GM12878 (cell line): ENCODE data around the gene FOXR2. TPM values are rescaled to one million over a fixed set of nuclear protein-coding genes. Genes with fewer than 3 reads are reported as not detected.

Experiments used
- ATAC-seq: fragments of 200-7000 bp; cut with Tn5 transposase; 3 replicates; pipeline ENCODE4 v1.9.1; 2020; ENCODE audit warnings: mild to moderate bottlenecking, moderate library complexity
- BruUV-seq: library from RNA; stranded (reverse); fragments of 400-500 nt; replicated peaks from 2 replicates; lab custom pipeline; 2021; lab: Mats Ljungman, UMichigan
- CTCF ChIA-PET: fragments of 300-600 bp; sonication (Branson Sonifier 250); formaldehyde crosslinking; extraction: SDS; loops from one replicate; lab custom pipeline; 2021; ENCODE audit warnings: inconsistent platforms; lab: Yijun Ruan, JAX
- POLR2A ChIA-PET: fragments of 350-600 bp; formaldehyde crosslinking; extraction: SDS; loops from one replicate; lab custom pipeline; 2021; ENCODE audit warnings: inconsistent platforms; lab: Charles Lee
- RAD21 ChIA-PET: fragments of 300-600 bp; sonication (Branson Sonifier 250); formaldehyde crosslinking; loops from one replicate; lab custom pipeline; 2023; ENCODE audit warnings: antibody characterized with exemption; ENCODE audit not compliant: unreplicated experiment; lab: Charles Lee
- SMC1A ChIA-PET: fragments of 300-600 bp; sonication (Branson Sonifier 250); formaldehyde crosslinking; loops from one replicate; lab custom pipeline; 2023; ENCODE audit not compliant: unreplicated experiment, uncharacterized antibody; lab: Charles Lee
- DNase-seq: peaks from one replicate; pipeline ENCODE4 v3.0.0-alpha.2; 2011; ENCODE audit warnings: low read depth, low spot score
- FAIRE-seq: peaks from 3 replicates; lab custom pipeline; 2011; peaks lifted over from hg19 to GRCh38; lab: Jason Lieb, UNC
- H2AFZ ChIP-seq: 2 replicates; pipeline ENCODE4 v1.6.0; 2011; ENCODE audit warnings: low read depth, low read length, control low read depth; ENCODE audit not compliant: control insufficient read depth
- H3K27ac ChIP-seq: 2 replicates; pipeline ENCODE4 v1.5.1; 2011; ENCODE audit warnings: control low read depth; ENCODE audit not compliant: control insufficient read depth, insufficient read depth
- H3K27me3 ChIP-seq, 2 experiments: replicated peaks in 1 of 2; 2 replicates each; pipeline versions ENCODE4 v1.6.0 to v1.6.1; 2011; ENCODE audit warnings: low read length in 1 of 2; ENCODE audit not compliant: control insufficient read depth in 2 of 2, insufficient read depth in 2 of 2
- H3K36me3 ChIP-seq, 2 experiments: 2 replicates each; pipeline ENCODE4 v1.5.1; 2011; ENCODE audit warnings: low read length in 1 of 2; ENCODE audit not compliant: control insufficient read depth in 2 of 2, insufficient read depth in 2 of 2
- H3K4me1 ChIP-seq: 2 replicates; pipeline ENCODE4 v1.6.1; 2011; ENCODE audit warnings: mild to moderate bottlenecking, low read length, moderate library complexity, mixed read lengths; ENCODE audit not compliant: control insufficient read depth, insufficient read depth
- H3K4me2 ChIP-seq: 2 replicates; pipeline ENCODE4 v1.6.0; 2011; ENCODE audit warnings: control low read depth; ENCODE audit not compliant: control insufficient read depth, insufficient read depth
- H3K4me3 ChIP-seq: fragments of 200-600 bp; sonication (generic); 2 replicates; pipeline ENCODE4 v1.5.1; 2016
- H3K79me2 ChIP-seq: 2 replicates; pipeline ENCODE4 v1.6.0; 2011; ENCODE audit warnings: low read length; ENCODE audit not compliant: control insufficient read depth, insufficient read depth
- H3K9ac ChIP-seq: 2 replicates; pipeline ENCODE4 v1.8.0; 2011; ENCODE audit warnings: low read length, control low read depth, mixed read lengths; ENCODE audit not compliant: control insufficient read depth, insufficient read depth
- H3K9me3 ChIP-seq: replicated peaks from 3 replicates; pipeline ENCODE4 v1.5.1; 2011; ENCODE audit warnings: mild to moderate bottlenecking, low read length; ENCODE audit not compliant: control insufficient read depth, insufficient read depth
- H4K20me1 ChIP-seq: 2 replicates; pipeline ENCODE4 v1.6.0; 2011; ENCODE audit not compliant: control insufficient read depth, insufficient read depth
- HDGF ChIP-seq: fragments of 450-650 bp; IDR thresholded peaks from 2 replicates; pipeline ENCODE4 v1.6.1; 2016; ENCODE audit warnings: antibody characterized with exemption
- KAT2A ChIP-seq: conservative IDR thresholded peaks from 2 replicates; pipeline ENCODE4 v1.6.1; 2011; ENCODE audit warnings: low read depth, low read length; ENCODE audit not compliant: control insufficient read depth
- NFYB ChIP-seq: IDR thresholded peaks from 2 replicates; pipeline ENCODE4 v1.6.1; 2011; ENCODE audit warnings: low read depth, mild to moderate bottlenecking, low read length, improper control_type of control experiment, moderate library complexity; ENCODE audit not compliant: insufficient read depth
- NR2C2 ChIP-seq: IDR thresholded peaks from 2 replicates; pipeline ENCODE4 v1.6.1; 2011; ENCODE audit warnings: borderline replicate concordance, low read depth; ENCODE audit not compliant: control insufficient read depth, insufficient read length
- RAD51 ChIP-seq: fragments of 450-650 bp; IDR thresholded peaks from 2 replicates; pipeline ENCODE4 v1.6.1; 2016; ENCODE audit warnings: moderate library complexity, mild to moderate bottlenecking, inconsistent platforms
- SREBF2 ChIP-seq: IDR thresholded peaks from 2 replicates; pipeline ENCODE4 v1.6.1; 2012; ENCODE audit warnings: mild to moderate bottlenecking, low read length
- TBL1XR1 ChIP-seq: IDR thresholded peaks from 2 replicates; pipeline ENCODE4 v1.6.1; 2012; ENCODE audit warnings: low read depth, low read length, improper control_type of control experiment
- ZNF217 ChIP-seq: fragments of 450-650 bp; IDR thresholded peaks from 2 replicates; pipeline ENCODE4 v1.6.1; 2017; ENCODE audit warnings: antibody characterized with exemption, mild to moderate bottlenecking
- ZNF274 ChIP-seq: IDR thresholded peaks from one replicate; pipeline ENCODE4 v1.8.0; 2011; ENCODE audit not compliant: insufficient read length, insufficient read depth
- WGBS: methylation state at CpG from one replicate; pipeline ENCODE4 v1.1.6; 2016; ENCODE audit warnings: low lambda C conversion rate; ENCODE audit not compliant: insufficient replicate concordance, insufficient coverage; ENCODE audit errors: missing lambda C conversion rate; 5-methylcytosine and 5-hydroxymethylcytosine counted together
- in situ Hi-C: fragments of 300-500 bp; cut with MboI; formaldehyde crosslinking; loops from 9 replicates; pipeline ENCODE4 v1.14.3; 2018; ENCODE audit warnings: mixed read lengths
- intact Hi-C: fragments of 100-400 bp; cut with micrococcal nuclease; formaldehyde crosslinking; loops from one replicate; pipeline ENCODE4 v1.14.2; 2022; ENCODE audit not compliant: unreplicated experiment
- polyA plus RNA-seq, 11 experiments: library from polyadenylated mRNA; depleted of rRNA in 4 of 11; unstranded in 6 of 11; stranded (reverse) in 5 of 11; fragments of >200 nt; fragmentation: Nextera tagmentation in 4 of 11; fragmentation: Illumina TruSeq in 1 of 11; extraction: Ambion mirVana in 4 of 11; extraction: Trizol in 1 of 11; gene quantifications; 1 replicate in 1 of 11; 2 replicates in 10 of 11; pipeline versions ENCODE4 v1.2.1 to v1.2.3, GENCODE V29; 2011 to 2016; ENCODE audit warnings: inconsistent platforms in 2 of 11, missing spikeins in 2 of 11, low read depth in 1 of 11
- total RNA-seq, 4 experiments: library from RNA; depleted of rRNA in 3 of 4; stranded (reverse); fragments of >200 nt in 3 of 4; fragmentation: Illumina TruSeq in 1 of 4; extraction: Trizol in 1 of 4; gene quantifications; 2 replicates each; pipeline versions ENCODE4 v1.2.1 to v1.2.3, GENCODE V29; 2013 to 2021
- TF ChIP-seq, protein P1 (sequence below): fragments of 450-650 bp; IDR thresholded peaks from 2 replicates; pipeline ENCODE4 v1.6.1; 2017; ENCODE audit warnings: antibody characterized with exemption, mild to moderate bottlenecking, moderate library complexity
- TF ChIP-seq, protein P2 (sequence below): fragments of 450-650 bp; formaldehyde crosslinking; IDR thresholded peaks from 2 replicates; pipeline ENCODE4 v1.5.0; 2022; ENCODE audit warnings: mild to moderate bottlenecking, missing genetic modification characterization
- TF ChIP-seq, protein P3 (sequence below): fragments of 450-650 bp; IDR thresholded peaks from 2 replicates; pipeline ENCODE4 v1.6.1; 2017; ENCODE audit warnings: mild to moderate bottlenecking
- TF ChIP-seq, protein P4 (sequence below): fragments of 450-650 bp; IDR thresholded peaks from 2 replicates; pipeline ENCODE4 v1.6.1; 2017; ENCODE audit warnings: mild to moderate bottlenecking, moderate library complexity

The FOXR2 gene
- total and polyA plus RNA-seq, 10 of the 15 experiments (the other 5 are each of a cell fraction or from before 2014, with no cell fraction given): not detected

DNA sequence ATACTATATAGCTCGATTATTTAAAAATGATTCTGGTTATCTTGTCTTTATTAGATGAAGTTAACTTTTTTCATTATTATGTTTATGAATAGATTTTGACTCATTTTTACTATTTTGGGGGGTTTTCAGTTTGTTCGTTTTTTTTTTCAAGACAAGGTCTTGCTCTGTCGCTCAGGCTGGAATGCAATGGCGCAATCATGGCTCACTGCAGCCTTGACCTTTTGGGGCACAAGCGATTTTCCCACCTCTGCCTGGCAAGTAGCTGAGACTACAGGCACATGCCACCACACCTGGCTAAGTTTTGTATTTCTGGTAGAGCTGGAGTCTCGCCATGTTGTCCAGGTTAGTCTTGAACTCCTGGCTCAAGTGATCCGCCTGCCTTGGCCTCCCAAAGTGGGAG lies 24.9 kb upstream of the FOXR2 start:
- no peak overlapping the region for H3K4me2 ChIP-seq
- no peaks in the 10 kb centered on the region for H3K9me3 ChIP-seq
- no peaks in the 10 kb centered on the region for H3K79me2 ChIP-seq
- H3K27me3 ChIP-seq: no peaks in the 10 kb centered on the region
- CTCF ChIA-PET: interaction anchor here (0.7 to 1.3 kb wide), 2 partner anchors 59 to 153 kb away, joined by 3 to 4 read pairs; no protein-coding TSS in a partner anchor
- POLR2A ChIA-PET: no interaction called here
- FAIRE-seq: no peak
- DNase-seq: no peak
- H3K27ac ChIP-seq: no peak overlapping the region
- ATAC-seq: no peak
- no TSS peak for BruUV-seq
- H4K20me1 ChIP-seq: no peaks in the 10 kb centered on the region
- 44% methylated on average over 7 of the region's 7 CpGs for WGBS
- RAD21 ChIA-PET: no interaction called here
- H3K4me1 ChIP-seq: no peaks in the 10 kb centered on the region
- no peak overlapping the region for H3K4me3 ChIP-seq
- intact Hi-C loops: no loop called here
- in situ Hi-C loops: no loop called here
- H3K36me3 ChIP-seq: no peaks in the 10 kb centered on the region
- H2AFZ ChIP-seq: no peak overlapping the region
- no peak overlapping the region for H3K9ac ChIP-seq
- SMC1A ChIA-PET: no interaction called here
- TF ChIP-seq NR2C2 (no peak), RAD51 (no peak), NFYB (no peak), KAT2A (no peak), ZNF274 (no peak), ZNF217 (no peak), SREBF2 (no peak), HDGF (no peak), TBL1XR1 (no peak)
- TF ChIP-seq, protein P1, sequence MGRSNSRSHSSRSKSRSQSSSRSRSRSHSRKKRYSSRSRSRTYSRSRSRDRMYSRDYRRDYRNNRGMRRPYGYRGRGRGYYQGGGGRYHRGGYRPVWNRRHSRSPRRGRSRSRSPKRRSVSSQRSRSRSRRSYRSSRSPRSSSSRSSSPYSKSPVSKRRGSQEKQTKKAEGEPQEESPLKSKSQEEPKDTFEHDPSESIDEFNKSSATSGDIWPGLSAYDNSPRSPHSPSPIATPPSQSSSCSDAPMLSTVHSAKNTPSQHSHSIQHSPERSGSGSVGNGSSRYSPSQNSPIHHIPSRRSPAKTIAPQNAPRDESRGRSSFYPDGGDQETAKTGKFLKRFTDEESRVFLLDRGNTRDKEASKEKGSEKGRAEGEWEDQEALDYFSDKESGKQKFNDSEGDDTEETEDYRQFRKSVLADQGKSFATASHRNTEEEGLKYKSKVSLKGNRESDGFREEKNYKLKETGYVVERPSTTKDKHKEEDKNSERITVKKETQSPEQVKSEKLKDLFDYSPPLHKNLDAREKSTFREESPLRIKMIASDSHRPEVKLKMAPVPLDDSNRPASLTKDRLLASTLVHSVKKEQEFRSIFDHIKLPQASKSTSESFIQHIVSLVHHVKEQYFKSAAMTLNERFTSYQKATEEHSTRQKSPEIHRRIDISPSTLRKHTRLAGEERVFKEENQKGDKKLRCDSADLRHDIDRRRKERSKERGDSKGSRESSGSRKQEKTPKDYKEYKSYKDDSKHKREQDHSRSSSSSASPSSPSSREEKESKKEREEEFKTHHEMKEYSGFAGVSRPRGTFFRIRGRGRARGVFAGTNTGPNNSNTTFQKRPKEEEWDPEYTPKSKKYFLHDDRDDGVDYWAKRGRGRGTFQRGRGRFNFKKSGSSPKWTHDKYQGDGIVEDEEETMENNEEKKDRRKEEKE: no peak
- TF ChIP-seq, protein P2, sequence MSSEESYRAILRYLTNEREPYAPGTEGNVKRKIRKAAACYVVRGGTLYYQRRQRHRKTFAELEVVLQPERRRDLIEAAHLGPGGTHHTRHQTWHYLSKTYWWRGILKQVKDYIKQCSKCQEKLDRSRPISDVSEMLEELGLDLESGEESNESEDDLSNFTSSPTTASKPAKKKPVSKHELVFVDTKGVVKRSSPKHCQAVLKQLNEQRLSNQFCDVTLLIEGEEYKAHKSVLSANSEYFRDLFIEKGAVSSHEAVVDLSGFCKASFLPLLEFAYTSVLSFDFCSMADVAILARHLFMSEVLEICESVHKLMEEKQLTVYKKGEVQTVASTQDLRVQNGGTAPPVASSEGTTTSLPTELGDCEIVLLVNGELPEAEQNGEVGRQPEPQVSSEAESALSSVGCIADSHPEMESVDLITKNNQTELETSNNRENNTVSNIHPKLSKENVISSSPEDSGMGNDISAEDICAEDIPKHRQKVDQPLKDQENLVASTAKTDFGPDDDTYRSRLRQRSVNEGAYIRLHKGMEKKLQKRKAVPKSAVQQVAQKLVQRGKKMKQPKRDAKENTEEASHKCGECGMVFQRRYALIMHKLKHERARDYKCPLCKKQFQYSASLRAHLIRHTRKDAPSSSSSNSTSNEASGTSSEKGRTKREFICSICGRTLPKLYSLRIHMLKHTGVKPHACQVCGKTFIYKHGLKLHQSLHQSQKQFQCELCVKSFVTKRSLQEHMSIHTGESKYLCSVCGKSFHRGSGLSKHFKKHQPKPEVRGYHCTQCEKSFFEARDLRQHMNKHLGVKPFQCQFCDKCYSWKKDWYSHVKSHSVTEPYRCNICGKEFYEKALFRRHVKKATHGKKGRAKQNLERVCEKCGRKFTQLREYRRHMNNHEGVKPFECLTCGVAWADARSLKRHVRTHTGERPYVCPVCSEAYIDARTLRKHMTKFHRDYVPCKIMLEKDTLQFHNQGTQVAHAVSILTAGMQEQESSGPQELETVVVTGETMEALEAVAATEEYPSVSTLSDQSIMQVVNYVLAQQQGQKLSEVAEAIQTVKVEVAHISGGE (CRISPR knock-in tag): no peak
- TF ChIP-seq, protein P3, sequence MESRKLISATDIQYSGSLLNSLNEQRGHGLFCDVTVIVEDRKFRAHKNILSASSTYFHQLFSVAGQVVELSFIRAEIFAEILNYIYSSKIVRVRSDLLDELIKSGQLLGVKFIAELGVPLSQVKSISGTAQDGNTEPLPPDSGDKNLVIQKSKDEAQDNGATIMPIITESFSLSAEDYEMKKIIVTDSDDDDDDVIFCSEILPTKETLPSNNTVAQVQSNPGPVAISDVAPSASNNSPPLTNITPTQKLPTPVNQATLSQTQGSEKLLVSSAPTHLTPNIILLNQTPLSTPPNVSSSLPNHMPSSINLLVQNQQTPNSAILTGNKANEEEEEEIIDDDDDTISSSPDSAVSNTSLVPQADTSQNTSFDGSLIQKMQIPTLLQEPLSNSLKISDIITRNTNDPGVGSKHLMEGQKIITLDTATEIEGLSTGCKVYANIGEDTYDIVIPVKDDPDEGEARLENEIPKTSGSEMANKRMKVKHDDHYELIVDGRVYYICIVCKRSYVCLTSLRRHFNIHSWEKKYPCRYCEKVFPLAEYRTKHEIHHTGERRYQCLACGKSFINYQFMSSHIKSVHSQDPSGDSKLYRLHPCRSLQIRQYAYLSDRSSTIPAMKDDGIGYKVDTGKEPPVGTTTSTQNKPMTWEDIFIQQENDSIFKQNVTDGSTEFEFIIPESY: no peak
- TF ChIP-seq, protein P4, sequence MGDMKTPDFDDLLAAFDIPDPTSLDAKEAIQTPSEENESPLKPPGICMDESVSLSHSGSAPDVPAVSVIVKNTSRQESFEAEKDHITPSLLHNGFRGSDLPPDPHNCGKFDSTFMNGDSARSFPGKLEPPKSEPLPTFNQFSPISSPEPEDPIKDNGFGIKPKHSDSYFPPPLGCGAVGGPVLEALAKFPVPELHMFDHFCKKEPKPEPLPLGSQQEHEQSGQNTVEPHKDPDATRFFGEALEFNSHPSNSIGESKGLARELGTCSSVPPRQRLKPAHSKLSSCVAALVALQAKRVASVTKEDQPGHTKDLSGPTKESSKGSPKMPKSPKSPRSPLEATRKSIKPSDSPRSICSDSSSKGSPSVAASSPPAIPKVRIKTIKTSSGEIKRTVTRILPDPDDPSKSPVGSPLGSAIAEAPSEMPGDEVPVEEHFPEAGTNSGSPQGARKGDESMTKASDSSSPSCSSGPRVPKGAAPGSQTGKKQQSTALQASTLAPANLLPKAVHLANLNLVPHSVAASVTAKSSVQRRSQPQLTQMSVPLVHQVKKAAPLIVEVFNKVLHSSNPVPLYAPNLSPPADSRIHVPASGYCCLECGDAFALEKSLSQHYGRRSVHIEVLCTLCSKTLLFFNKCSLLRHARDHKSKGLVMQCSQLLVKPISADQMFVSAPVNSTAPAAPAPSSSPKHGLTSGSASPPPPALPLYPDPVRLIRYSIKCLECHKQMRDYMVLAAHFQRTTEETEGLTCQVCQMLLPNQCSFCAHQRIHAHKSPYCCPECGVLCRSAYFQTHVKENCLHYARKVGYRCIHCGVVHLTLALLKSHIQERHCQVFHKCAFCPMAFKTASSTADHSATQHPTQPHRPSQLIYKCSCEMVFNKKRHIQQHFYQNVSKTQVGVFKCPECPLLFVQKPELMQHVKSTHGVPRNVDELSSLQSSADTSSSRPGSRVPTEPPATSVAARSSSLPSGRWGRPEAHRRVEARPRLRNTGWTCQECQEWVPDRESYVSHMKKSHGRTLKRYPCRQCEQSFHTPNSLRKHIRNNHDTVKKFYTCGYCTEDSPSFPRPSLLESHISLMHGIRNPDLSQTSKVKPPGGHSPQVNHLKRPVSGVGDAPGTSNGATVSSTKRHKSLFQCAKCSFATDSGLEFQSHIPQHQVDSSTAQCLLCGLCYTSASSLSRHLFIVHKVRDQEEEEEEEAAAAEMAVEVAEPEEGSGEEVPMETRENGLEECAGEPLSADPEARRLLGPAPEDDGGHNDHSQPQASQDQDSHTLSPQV: no peak
